HG03280 (cell line): ENCODE data around the gene NHP2.

Experiments used
- ATAC-seq: cut with Tn5 transposase; IDR thresholded peaks from one replicate; pipeline ENCODE4 v1.9.1; 2021; ENCODE audit warnings: mild to moderate bottlenecking, moderate library complexity; ENCODE audit not compliant: unreplicated experiment

NHP2 gene

DNA sequence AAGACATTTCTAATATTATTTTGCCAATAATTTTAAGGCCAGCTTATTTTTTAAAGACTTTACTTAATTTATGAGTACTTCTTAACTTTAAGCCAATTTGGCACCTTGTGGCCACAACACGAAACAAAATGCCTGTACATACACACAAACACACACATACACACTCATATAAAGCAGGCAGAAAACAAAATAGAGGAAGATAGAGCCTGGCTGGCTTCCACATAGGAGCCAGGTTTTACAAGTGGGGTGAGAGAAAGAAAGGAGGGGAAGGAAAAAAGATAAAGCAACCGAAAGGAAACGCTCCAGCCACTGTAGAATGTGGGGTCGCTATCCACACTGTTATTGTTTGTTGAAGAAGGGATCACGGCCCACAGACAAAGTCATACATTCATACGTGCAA lies 23.1 kb upstream of the NHP2 start:
- no peak for ATAC-seq

DNA sequence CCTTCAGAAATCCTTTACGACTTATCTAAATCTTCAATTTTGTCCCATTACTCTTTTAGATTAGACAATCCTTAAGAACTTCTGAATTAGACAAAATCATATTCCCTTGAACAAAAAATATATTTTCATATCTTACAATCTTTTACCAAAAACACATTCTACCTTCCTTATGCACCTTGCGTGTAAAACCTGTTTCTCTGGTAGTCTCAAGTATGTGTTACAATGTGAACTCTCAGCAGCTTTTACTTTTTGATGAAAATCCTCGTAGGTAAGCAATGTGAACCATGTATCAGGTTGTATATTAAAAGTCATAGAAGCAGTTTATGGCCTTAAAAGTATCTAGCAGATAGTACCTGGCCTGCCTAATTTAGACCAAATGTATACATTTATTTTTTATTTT lies 20.8 kb upstream of the NHP2 start:
- no peak for ATAC-seq

DNA sequence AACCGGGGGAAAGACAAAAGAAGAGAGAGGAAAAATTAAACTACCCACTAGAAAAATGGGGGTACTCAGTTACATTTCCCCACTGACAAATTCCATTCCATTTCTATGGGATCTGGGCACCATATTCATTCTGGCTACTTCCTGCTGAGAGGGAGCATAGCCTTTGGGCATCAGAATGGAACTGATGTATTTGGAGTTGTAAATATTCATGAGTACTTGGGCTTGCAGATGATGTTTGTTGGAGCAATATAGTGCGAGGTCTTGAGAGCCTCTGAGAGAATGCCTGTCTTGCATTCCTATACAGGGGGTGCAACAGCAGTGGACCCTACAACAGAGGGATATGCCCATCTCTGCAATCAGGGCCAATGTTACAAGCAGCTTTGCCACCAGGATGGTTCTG lies 16.8 kb upstream of the NHP2 start:
- ATAC-seq: no peak

DNA sequence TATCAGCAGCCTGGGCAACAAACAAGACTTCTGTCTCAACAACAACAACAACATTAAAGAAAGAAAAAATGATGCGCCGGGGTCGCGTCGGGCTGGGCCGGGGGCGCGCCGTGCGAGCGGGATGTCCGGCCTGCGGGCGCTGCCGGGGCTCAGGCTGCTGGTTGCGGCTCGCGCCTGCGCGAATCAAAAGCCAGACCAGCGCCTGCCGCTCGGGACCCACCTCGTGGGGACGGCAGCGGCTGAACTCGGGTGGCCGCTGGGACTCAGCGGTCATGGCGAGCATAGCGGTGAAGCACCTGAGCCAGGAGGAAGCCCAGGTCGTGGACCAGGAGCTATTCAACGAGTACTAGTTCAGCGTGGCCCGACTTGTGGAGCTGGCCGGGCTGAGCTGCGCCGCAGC lies 11.9 kb upstream of the NHP2 start:
- ATAC-seq: no peak

DNA sequence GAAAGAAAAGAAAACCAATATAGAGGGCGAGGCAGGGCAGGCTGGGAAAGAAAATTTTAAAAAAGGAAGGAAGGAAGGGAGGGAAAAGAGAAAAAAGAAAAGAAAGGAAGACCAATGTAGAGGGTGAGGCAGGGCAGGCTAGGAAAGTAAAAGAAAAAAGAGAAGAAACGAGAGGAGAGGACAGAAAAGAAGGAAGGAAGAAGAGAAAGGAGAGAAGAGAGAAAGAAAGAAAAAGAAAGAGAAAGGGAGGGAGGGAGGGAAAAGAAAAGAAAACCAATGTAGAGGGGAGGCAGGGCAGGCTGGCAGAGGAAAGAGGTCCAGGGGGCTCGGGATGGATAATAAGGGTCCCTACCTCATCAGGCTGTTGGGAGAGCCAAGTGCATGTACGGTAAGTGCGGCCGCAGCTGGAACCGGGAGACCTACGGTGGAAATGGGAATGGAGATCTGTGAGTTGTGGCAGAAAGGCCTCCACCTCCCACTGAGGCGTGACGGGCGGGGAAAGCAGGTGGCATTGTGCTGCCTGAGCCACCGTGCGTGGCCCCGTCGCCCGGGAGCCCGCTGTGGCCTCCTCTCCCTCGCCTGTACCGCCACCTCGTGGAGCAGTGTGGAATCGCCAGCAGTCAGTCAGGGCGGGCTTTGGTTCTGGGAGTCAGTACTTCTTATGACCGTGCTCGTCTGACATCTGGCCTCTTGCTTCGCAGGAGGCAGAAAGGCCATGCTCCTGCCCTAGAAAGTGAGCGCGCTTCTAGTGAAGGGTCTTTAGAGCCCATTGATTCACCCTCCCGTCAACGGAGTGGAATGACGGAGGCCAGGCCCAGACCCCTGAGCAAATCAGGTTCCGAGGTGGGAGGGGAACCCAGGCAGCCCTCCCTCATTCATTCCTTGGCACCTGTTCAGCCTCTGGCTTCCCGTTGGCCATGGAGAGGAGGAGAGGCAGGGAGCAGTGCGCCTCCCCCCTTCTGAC lies 10.4 kb upstream of the NHP2 start:
- ATAC-seq: peak; percentile 96

DNA sequence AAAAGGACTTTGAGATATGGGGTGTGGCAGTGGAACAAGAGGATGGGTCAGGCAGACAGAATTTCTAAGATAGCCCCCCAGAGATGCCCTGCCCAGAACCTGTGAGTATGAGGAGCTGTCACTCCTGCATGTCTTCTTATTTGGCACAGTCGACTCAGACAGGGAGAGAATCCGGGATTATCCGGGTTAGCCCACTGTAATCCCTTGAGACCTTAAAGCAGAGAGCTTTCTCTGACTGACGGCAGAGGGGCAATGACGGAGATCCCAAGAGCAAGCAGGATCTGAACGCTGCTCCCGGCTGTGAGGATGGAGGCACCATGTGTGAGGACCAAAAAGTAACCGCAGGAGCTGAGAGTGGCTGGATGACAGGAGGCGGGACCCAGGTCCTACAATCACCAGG lies 8.8 kb upstream of the NHP2 start:
- ATAC-seq: no peak

DNA sequence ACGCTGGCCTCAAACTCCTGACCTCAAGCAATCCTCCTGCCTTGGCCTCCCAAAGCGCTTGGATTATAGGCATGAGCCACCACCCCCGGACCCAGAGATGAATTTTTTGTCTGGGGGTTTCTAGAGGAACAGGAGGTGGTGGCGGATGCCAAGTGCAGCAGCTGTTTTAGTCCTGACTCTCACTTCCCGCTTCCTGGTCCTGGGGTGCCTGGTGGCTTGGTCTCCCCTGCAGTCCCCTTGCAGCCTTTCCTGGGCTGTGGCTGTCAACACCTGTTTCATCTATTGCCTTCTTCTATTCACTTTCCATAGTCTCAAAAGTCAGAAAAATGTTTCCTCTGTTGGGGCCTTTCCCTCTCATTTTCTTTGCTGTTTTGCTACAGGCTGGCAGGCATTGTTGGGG lies 6.5 kb upstream of the NHP2 start:
- no peak for ATAC-seq

DNA sequence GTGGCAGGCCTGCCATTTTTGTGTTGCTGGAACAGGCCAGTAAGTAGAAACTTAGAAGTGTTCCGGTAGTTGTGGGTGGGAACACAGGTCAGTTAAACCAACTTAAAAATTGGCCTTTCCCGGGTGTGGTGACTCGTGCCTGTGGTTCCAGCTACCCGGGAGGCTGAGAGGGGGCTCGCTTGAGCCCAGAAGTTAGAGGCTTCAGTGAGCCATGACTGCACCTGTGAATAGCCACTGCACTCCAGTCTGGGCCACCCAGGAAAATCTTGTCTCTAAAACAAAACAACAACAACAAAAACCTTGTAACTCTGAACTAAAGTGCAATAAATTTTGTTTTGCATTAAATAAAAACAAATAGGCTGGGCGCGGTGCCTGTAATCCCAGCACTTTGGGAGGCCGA lies 1.4 kb upstream of the NHP2 start:
- ATAC-seq: no peak

DNA sequence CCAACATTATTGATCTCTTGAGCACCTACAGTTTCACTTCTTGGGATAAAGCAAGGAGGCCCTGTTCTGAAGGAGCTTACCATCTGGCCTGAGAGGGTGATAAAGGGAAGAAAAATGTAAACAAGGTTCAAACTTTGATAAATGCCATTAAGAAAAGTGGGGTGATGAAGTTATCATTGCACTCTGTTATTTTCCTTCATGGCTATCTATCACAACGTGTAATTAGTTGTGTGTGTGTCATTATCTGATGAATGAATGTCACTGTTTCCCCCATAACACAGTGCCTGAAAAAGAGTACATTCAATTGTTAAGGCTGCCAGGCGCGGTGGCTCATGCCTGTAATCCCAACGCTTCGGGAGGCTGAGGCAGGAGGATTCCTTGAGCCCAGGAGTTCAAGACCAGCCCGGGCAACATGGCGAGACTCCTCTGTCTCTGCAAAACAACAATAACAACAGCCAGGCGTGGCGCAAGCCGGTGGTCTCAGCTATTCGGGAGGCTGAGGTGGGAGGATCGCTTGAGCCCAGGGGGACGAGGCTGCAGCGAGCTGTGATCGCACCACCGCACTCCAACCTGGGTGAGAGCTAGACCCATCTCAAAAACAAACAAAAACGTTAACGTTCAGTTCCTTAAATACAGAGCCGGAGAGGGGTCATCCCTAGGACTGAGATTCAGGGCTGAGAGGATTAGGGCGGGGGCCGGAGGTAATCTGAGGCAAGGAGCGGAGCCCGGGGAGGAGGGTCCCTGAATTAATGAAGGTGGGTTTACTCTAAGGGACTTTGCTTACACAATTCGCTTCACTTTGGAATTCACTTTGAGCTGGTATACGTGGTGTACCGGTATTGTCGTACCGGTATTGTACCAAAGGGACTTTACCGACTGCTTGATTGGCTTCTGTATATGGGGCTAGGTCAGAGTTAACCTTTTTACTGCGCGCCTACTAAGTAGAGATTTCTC lies 917 bp downstream of the NHP2 start:
- no peak for ATAC-seq

DNA sequence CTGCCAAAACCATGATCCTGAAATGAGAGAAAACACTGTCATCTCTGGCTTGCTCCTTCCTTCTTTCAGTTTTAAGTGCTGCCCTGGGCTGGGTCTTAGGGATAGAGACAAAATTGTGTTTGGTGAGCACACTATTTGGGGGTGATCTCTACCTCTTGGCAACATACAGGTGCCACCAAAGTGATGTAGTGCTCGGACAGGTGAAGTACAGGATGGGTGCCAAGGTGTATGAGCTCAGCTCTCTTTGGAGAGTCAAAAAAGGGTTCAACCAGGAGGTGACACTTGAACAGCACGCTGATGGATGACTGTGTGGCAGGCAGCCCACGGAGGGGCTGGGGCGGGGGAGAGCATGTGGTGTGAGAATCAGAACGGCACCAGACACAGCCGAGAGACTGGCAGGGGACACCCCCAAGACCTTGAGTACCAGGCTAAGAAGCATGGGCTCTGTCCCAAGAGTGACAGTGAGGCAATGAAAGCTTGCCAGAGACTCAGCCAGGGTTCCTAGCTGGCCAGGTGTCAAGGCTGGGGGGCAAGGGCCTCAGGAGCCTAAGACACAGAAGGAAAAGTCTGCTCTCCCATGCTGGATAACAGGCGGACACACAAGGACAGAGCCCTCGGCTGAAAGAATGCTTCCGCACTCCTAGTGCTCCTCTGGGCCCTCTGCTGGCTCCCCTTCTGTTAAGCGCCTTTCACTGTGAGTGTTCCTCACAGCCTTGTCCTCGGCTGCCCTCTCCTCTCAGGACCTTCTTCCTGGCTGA lies 2.5 kb downstream of the NHP2 start:
- ATAC-seq: no peak

DNA sequence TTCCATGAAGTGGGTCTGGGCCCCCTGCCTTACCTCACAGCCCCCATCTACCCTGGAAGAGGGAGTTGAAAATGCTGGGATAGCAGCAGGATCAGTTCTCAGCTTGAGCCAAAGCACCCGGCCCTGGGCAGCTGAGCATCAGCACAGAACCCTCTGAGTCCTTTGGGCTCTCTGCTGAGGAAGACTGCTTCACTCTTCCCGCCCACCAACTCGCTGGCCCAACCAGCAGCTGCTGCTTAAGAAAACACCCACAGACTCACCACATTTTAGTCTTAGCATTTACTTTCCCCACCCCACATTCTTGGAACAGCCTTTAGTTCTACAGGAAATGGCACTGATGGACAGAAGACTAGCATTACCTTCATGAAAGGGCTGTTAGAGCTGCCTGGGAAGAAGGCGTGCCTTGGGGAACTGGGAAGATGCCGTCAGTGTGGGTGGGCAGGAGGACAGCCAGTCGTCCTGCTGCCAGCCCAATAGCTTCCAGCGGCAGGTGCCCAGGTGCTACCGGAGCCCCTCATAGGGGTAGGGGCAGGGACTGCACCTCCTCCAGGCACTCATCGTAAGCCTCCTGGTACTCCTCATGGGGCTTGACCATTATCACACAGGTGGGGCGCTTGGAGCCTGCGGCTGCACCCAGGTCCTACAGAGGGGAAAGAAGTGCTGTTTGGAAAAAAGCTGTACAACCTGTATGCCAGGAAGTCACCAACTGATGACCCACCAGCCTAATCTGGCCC lies 4.3 kb downstream of the NHP2 start:
- ATAC-seq: no peak

DNA sequence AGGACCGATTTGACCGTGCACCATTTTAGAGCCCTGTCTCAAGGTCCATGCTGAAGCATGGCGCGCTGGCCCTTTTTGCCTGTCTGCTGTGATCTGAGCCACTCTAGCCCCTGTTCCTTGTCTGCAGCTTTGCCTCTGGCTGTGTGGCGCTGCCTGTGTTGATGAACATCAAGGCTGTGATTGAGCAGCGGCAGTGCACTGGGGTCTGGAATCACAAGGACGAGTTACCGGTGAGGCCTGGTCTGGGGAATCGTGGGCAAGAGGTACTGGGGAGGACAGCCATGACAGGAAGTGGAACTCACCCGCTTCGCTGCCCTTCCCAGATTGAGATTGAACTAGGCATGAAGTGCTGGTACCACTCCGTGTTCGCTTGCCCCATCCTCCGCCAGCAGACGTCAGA lies 6.3 kb downstream of the NHP2 start:
- no peak for ATAC-seq

DNA sequence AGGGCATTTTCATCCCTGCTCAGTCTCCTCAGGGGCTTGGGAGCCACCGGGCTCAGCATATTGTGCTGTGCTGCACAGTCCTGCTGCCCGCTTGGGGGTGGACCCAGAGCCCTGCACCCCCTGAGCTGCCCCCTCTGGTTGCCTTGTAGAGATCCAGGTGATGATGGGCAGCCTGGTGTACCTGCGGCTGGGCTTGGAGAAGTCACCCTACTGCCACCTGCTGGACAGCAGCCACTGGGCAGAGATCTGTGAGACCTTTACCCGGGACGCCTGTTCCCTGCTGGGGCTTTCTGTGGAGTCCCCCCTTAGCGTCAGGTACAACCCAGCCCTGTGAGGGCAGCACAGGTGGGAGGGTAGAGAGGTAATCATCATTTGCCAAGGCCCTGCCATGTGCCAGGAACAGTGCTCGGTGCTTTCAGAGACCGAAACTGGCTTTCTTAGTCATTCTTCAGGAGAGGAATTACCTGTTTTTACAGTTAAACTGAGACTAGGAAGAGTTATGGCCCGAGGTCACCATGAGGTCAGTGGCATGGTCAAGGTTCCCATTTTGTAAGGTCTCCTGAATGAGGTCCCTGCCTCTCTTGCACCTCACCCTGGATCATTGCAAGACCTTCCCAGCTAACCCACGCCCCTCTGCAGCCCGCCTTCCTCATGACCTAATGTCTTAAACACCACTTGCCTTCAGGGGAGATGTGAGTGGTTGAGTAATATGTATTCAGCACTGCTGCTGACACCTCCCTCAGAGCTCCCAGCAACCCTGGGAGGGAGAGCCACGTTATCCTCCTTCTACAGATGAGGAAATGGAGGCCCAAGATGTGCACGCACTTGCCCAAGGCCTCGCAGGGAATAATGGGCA lies 7.5 kb downstream of the NHP2 start:
- ATAC-seq: peak; percentile 69

DNA sequence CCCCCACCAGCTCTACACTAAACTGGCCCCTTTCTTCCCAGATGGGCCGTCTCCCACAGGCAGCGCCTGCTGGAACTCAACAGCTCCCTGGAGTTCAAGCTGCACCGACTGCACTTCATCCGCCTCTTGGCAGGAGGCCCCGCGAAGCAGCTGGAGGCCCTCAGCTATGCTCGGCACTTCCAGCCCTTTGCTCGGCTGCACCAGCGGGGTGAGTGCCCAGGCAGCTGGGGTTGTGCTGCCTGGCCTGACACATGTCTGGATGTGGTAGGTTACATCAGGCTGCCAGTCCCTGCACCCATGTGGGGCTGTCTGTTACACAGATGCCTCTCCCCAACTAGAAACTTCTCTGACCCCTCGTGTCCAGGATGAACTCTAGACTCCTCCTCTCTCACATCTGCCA lies 9.8 kb downstream of the NHP2 start:
- no peak for ATAC-seq

DNA sequence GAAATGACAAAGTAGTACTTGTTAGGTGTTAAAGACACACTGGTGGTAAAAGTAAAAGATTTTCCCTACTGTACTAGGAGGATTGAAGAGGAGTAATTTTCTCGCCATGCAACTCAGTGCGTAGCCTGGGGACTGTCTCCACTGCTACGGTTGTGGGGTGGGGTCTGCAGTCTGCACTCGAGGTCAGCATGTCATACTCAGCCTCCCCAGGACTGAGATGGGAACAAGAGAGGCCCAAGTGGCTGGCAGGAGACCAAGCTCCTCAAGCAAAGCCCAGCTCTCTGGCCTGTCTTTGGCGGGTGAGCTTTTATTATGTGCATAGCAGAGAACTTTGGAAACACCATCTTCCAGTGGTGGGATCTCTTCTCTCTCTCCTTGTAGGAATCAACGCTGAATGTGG lies 10.4 kb downstream of the NHP2 start:
- ATAC-seq: no peak

DNA sequence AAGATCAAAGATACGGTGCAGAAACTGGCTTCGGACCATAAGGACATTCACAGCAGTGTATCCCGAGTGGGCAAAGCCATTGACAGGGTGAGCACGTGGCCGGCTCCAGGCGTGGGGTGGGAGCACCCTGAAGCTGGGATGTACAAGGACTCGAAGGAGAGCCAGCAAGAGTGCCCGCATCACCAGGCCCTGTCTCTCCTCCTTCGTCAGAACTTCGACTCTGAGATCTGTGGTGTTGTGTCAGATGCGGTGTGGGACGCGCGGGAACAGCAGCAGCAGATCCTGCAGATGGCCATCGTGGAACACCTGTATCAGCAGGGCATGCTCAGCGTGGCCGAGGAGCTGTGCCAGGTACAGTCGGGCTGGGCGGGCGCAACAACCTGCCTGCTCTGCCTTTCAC lies 11.0 kb downstream of the NHP2 start:
- no peak for ATAC-seq

DNA sequence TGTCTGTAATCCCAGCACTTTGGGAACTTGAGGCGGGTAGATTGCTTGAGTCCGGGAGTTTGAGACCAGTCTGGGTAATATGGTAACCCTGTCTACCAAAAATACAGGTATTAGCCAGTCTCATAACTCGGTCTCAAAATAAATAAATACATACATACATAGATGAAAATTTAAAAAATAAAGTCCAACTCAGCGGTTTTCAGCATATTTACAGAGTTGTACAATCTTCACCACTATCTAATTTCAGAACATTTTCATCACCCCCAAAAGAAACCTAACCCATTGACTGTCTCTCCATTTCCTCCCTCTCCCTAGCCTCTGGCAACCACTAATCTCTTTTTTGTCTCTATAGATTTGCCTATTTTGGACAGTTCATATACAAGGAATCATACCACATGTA lies 12.1 kb downstream of the NHP2 start:
- ATAC-seq: no peak

DNA sequence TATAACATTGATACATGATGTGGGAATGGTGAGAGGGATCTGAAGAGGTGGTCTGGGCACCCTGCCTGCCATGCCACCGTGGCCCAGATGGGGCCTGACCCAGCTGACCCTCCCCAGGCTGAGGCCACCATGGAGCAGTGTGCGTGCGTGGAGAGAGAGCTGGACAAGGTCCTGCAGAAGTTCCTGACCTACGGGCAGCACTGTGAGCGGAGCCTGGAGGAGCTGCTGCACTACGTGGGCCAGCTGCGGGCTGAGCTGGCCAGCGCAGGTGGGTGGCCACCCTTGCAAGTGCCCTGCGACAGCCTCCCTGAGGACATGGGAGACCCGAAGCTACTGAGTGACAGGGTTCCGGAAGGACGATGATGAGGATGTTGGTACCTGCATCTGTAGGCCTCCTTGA lies 15.7 kb downstream of the NHP2 start:
- no peak for ATAC-seq

DNA sequence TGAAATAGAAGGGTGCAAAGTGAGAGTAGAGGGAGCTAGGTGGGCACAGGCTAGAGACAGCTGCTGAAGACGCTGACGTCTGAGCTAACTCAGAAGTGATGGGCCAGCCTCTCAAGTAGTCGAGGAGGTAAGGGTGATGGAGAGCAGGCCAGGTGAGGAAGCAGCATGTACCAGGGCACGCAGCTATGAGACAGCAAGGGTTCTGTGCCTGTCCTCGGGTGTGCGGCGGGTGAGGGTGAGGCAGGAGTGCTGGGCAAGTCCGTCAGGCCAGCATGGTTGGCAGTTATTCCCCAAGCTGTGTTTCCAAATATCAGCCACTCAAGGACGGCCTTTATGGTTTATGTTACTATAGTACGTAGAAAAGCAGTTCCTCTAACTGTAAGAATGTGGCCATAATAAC lies 16.7 kb downstream of the NHP2 start:
- no peak for ATAC-seq
